ENCODE results near the gene LMBR1. TPM values are rescaled to one million over a fixed set of nuclear protein-coding genes. Genes with fewer than 3 reads are reported as not detected.

LMBR1 gene
- total RNA-seq, 1 experiment from 2014 or later = 82.6 TPM

DNA sequence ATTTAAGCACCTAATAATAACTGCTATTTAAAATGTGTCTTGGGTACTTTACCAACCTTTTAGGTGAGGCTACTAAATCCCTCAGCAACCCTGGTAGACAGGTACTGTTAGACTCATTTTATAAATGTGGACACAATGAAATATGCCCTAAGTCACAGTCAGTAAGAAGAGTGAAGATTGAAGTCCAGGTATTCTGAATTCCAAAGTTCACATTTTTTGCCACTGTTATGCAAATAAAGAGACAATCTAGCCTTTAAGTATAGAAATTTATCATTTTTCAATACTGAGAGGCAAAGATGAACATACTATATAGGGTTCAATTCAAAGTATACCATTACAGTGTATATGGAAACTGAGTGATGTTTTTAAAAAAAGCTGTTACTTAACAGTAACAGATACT is 102.7 kb downstream of the LMBR1 start:
- POLR2A ChIA-PET = no interaction called here
- BruUV-seq (replicated peaks) = no TSS peak
- DNase-seq (ENCODE audit: low read depth, low spot score) = no peak
- CTCF ChIA-PET = interaction anchor here (0.6 kb wide), 1 partner anchor 1020 kb away, joined by 4 read pairs; no protein-coding TSS in a partner anchor
- Histone ChIP-seq H3K4me3 (ENCODE audit: low read depth in 2 of 2, low read length in 2 of 2) (no peak overlapping the region), H3K27ac (ENCODE audit: low read length) (no peak overlapping the region), H3K9me3 (ENCODE audit: control insufficient read depth, insufficient read depth, low read depth, low read length) (no peaks in the 10 kb centered on the region), H3K36me3 (ENCODE audit: control insufficient read depth, insufficient read depth, low read length) (no peaks in the 10 kb centered on the region; the same call in none of the 2 replicates), H3K27me3 (ENCODE audit: control insufficient read depth, insufficient read depth, low read length) (no peaks in the 10 kb centered on the region), H3K4me1 (ENCODE audit: control insufficient read depth, insufficient read depth, low read length) (no peaks in the 10 kb centered on the region)
- no peak for ATAC-seq
- intact Hi-C loops (cut with micrococcal nuclease; ENCODE audit: unreplicated experiment) (no loop called here), in situ Hi-C loops (cut with HindIII; ENCODE audit: low pct_unique_long_range_greater_than_20kb, low sequenced_read_pairs) (no loop called here)
- TF ChIP-seq SIN3A (IDR thresholded peaks at IDR 0.05; ENCODE audit: borderline replicate concordance, insufficient read depth, low read depth, low read length) = no peak
- TF ChIP-seq POLR2AphosphoS5 (IDR thresholded peaks at IDR 0.05; ENCODE audit: low read depth, low read length) = no peak

DNA sequence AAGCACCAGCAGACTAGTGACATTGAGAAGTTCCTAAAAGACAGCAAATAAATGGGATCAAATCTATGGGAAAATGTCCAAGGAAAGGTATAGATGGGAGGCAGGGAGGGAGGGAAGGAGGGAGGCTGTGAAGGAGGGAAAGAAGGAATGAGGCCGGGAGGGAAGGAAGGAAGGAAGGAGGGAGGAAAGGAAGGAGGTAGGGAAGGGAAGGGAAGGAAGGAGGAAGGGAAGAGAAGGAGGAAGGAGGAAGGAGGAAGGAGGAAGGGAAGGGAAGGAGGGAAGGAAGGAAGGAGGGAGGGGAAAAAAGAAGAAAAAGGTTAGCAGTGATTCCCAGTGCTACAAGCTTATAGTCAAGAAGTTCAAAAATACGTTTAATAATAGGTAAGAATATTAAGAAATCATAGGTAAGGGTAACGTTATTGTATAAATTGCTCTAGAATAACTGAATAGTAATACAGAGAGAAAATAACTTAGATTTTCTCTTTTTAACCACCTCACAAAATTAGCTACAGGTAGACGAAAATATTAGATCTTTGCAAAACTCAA is 106.9 kb downstream of the LMBR1 start:
- no peaks in the 10 kb centered on the region; the same call in 1 of the 2 replicates for H3K36me3 ChIP-seq (ENCODE audit: control insufficient read depth, insufficient read depth, low read length)
- DNase-seq (ENCODE audit: low read depth, low spot score) (no peak), ATAC-seq (no peak)
- no peaks in the 10 kb centered on the region for H3K27me3 ChIP-seq (ENCODE audit: control insufficient read depth, insufficient read depth, low read length)
- no peak overlapping the region for H3K4me3 ChIP-seq (ENCODE audit: low read depth in 2 of 2, low read length in 2 of 2)
- H3K27ac ChIP-seq (ENCODE audit: low read length) = no peak overlapping the region
- no TSS peak for BruUV-seq (replicated peaks)
- ChIA-PET POLR2A (no interaction called here), CTCF (no interaction called here)
- in situ Hi-C loops (cut with HindIII; ENCODE audit: low pct_unique_long_range_greater_than_20kb, low sequenced_read_pairs) (no loop called here), intact Hi-C loops (cut with micrococcal nuclease; ENCODE audit: unreplicated experiment) (no loop called here)
- no peaks in the 10 kb centered on the region for H3K4me1 ChIP-seq (ENCODE audit: control insufficient read depth, insufficient read depth, low read length)
- TF ChIP-seq, protein P1, sequence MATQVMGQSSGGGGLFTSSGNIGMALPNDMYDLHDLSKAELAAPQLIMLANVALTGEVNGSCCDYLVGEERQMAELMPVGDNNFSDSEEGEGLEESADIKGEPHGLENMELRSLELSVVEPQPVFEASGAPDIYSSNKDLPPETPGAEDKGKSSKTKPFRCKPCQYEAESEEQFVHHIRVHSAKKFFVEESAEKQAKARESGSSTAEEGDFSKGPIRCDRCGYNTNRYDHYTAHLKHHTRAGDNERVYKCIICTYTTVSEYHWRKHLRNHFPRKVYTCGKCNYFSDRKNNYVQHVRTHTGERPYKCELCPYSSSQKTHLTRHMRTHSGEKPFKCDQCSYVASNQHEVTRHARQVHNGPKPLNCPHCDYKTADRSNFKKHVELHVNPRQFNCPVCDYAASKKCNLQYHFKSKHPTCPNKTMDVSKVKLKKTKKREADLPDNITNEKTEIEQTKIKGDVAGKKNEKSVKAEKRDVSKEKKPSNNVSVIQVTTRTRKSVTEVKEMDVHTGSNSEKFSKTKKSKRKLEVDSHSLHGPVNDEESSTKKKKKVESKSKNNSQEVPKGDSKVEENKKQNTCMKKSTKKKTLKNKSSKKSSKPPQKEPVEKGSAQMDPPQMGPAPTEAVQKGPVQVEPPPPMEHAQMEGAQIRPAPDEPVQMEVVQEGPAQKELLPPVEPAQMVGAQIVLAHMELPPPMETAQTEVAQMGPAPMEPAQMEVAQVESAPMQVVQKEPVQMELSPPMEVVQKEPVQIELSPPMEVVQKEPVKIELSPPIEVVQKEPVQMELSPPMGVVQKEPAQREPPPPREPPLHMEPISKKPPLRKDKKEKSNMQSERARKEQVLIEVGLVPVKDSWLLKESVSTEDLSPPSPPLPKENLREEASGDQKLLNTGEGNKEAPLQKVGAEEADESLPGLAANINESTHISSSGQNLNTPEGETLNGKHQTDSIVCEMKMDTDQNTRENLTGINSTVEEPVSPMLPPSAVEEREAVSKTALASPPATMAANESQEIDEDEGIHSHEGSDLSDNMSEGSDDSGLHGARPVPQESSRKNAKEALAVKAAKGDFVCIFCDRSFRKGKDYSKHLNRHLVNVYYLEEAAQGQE (IDR thresholded peaks at IDR 0.05; ENCODE audit: insufficient read depth in 1 of 2, low read depth in 2 of 2, low read length in 1 of 2) = no peak
- TF ChIP-seq, protein P2, sequence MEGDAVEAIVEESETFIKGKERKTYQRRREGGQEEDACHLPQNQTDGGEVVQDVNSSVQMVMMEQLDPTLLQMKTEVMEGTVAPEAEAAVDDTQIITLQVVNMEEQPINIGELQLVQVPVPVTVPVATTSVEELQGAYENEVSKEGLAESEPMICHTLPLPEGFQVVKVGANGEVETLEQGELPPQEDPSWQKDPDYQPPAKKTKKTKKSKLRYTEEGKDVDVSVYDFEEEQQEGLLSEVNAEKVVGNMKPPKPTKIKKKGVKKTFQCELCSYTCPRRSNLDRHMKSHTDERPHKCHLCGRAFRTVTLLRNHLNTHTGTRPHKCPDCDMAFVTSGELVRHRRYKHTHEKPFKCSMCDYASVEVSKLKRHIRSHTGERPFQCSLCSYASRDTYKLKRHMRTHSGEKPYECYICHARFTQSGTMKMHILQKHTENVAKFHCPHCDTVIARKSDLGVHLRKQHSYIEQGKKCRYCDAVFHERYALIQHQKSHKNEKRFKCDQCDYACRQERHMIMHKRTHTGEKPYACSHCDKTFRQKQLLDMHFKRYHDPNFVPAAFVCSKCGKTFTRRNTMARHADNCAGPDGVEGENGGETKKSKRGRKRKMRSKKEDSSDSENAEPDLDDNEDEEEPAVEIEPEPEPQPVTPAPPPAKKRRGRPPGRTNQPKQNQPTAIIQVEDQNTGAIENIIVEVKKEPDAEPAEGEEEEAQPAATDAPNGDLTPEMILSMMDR (IDR thresholded peaks at IDR 0.05) = no peak
- TF ChIP-seq POLR2AphosphoS5 (IDR thresholded peaks at IDR 0.05; ENCODE audit: low read depth, low read length) = no peak
- TF ChIP-seq SIN3A (IDR thresholded peaks at IDR 0.05; ENCODE audit: borderline replicate concordance, insufficient read depth, low read depth, low read length) = no peak
- no peak for TF ChIP-seq TCF7L2 (IDR thresholded peaks at IDR 0.05; ENCODE audit: low read depth, low read length)
- H3K9me3 ChIP-seq (ENCODE audit: control insufficient read depth, insufficient read depth, low read depth, low read length) = no peaks in the 10 kb centered on the region

DNA sequence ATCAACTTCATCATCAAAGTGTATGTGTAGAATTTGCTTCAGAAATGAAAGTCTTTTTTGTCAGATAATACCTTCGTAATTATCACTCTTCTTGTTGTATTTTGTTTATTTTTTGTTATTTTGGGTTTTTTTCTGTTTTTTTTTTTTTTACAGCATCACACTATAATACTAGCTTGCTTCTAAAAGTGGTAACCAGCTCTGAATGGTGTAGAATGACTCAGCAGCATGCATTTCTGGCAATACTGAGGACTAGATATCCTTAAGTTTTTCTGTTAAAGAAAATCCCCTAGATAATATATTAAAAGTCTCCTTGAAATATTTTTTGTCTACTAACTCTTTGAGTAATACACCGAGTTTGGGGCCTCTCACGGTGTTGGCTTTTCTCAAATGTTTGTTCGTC is 109.1 kb downstream of the LMBR1 start:
- POLR2A ChIA-PET = no interaction called here
- intact Hi-C loops (cut with micrococcal nuclease; ENCODE audit: unreplicated experiment) = no loop called here
- Histone ChIP-seq H3K4me1 (ENCODE audit: control insufficient read depth, insufficient read depth, low read length) (no peaks in the 10 kb centered on the region), H3K9me3 (ENCODE audit: control insufficient read depth, insufficient read depth, low read depth, low read length) (no peaks in the 10 kb centered on the region), H3K27me3 (ENCODE audit: control insufficient read depth, insufficient read depth, low read length) (no peaks in the 10 kb centered on the region), H3K36me3 (ENCODE audit: control insufficient read depth, insufficient read depth, low read length) (no peaks in the 10 kb centered on the region), H3K27ac (ENCODE audit: low read length) (no peak overlapping the region), H3K4me3 (ENCODE audit: low read depth in 2 of 2, low read length in 2 of 2) (no peak overlapping the region)
- BruUV-seq (replicated peaks) = no TSS peak
- DNase-seq (ENCODE audit: low read depth, low spot score) (no peak), ATAC-seq (no peak)
- TF ChIP-seq TCF7L2 (IDR thresholded peaks at IDR 0.05; ENCODE audit: low read depth, low read length) = no peak
- TF ChIP-seq POLR2AphosphoS5 (IDR thresholded peaks at IDR 0.05; ENCODE audit: low read depth, low read length) = no peak
- TF ChIP-seq, protein P2 (IDR thresholded peaks at IDR 0.05) = no peak
- TF ChIP-seq, protein P1 (IDR thresholded peaks at IDR 0.05; ENCODE audit: insufficient read depth in 1 of 2, low read depth in 2 of 2, low read length in 1 of 2) = no peak
- TF ChIP-seq SIN3A (IDR thresholded peaks at IDR 0.05; ENCODE audit: borderline replicate concordance, insufficient read depth, low read depth, low read length) = no peak
- in situ Hi-C loops (cut with HindIII; ENCODE audit: low pct_unique_long_range_greater_than_20kb, low sequenced_read_pairs) = no loop called here
- CTCF ChIA-PET = no interaction called here
